Peyer's patch (tissue), 4 donors: ENCODE results near the gene COPB1.

ENCODE experiments used
- POLR2A ChIP-seq, 2 donors: fragments of 450-650 bp; IDR thresholded peaks; one replicate each; pipeline ENCODE4 v1.5.1; 2017; ENCODE audit warnings: antibody characterized with exemption in 2 of 2, mild to moderate bottlenecking in 2 of 2, moderate library complexity in 2 of 2
- TF ChIP-seq, protein P1 (sequence below), 6 experiments: fragments of 450-650 bp in 4 of 6; fragments of 200-600 bp in 2 of 6; sonication (generic) in 1 of 6; IDR thresholded peaks; one replicate each; pipeline ENCODE4 v1.5.1; 2017 to 2019; ENCODE audit warnings: antibody characterized with exemption in 6 of 6, mild to moderate bottlenecking in 3 of 6, moderate library complexity in 1 of 6

DNA sequence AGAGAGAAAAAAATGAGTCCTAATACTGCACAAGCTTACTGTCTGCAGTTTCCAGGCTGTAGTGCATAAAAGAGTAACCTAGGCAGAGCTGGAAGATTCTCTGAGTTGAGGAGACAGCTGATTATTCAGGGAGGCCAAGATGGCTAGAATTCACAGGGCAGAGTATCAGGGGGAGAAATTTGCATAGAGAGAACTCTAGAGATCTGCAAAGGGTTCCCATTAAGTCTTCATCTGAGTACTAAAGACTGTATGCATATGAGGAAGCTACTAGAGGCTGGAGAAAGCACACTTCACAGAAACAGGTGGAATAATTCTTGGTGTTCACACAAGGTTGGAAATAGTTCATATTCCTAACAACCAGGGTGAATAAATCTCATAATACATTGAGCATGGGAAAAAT lies 74.0 kb downstream of the COPB1 start:
- TF ChIP-seq, protein P1, sequence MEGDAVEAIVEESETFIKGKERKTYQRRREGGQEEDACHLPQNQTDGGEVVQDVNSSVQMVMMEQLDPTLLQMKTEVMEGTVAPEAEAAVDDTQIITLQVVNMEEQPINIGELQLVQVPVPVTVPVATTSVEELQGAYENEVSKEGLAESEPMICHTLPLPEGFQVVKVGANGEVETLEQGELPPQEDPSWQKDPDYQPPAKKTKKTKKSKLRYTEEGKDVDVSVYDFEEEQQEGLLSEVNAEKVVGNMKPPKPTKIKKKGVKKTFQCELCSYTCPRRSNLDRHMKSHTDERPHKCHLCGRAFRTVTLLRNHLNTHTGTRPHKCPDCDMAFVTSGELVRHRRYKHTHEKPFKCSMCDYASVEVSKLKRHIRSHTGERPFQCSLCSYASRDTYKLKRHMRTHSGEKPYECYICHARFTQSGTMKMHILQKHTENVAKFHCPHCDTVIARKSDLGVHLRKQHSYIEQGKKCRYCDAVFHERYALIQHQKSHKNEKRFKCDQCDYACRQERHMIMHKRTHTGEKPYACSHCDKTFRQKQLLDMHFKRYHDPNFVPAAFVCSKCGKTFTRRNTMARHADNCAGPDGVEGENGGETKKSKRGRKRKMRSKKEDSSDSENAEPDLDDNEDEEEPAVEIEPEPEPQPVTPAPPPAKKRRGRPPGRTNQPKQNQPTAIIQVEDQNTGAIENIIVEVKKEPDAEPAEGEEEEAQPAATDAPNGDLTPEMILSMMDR (IDR thresholded peaks at IDR 0.05): no peak
- no peak for TF ChIP-seq POLR2A (IDR thresholded peaks at IDR 0.05)
